Astrocyte of the spinal cord (primary cell): ENCODE results near the gene SEPHS1.
"Not testable (repeated sequence)": the region's sequence is repeated elsewhere in the genome, so short reads cannot be mapped to it uniquely, and the experiment has no call there.

Experiments
- DNase-seq: peaks from one replicate; pipeline ENCODE4 v3.0.0; 2011; ENCODE audit warnings: low read depth, low spot score
- H3K4me3 ChIP-seq: 2 replicates; pipeline ENCODE4 v1.5.1; 2011; ENCODE audit warnings: low read depth, mild to moderate bottlenecking, low read length, moderate library complexity
- CTCF ChIP-seq: IDR thresholded peaks from 2 replicates; pipeline ENCODE4 v1.5.1; 2012; ENCODE audit warnings: low read depth, mild to moderate bottlenecking, low read length, inconsistent platforms
- in situ Hi-C: cut with HindIII; loops from 2 replicates; pipeline ENCODE4 v1.10.0; 2017; ENCODE audit warnings: low sequenced_read_pairs

SEPHS1 gene

DNA sequence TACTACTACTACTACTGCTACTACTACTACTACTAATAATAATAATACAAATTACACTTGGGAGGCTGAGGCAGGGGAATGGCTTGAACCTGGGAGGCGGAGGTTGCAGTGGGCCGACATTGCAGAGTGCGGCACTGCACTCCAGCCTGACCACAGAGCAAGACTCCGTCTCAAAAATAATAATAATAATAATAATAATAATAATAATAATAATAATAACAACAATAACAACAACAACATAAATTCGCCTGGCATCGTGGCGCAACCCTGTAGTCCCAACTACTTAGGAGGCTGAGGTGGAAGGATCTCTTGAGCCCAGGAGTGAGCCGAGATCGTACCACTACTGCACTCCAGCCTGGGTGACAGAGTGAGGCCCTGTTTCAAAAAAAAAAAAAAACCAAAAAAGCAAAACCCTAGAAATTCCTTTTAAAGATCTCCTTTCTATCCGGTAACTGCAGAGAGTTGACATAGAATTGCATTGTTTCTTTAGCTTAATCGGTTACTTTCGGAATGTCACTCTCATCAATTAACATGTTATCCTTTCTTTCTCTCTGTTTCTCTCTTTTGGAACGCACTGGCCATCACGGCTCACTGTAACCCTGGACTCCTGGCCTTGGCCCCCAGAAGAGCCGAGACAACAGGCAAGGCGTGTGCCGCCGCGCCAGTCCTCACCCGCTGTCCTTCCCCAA lies 49.2 kb downstream of the SEPHS1 start:
- no peak for DNase-seq
- in situ Hi-C loops, result no loop called here
- TF ChIP-seq CTCF, result no peak
- H3K4me3 ChIP-seq, result peak overlapping the region; percentile 48

DNA sequence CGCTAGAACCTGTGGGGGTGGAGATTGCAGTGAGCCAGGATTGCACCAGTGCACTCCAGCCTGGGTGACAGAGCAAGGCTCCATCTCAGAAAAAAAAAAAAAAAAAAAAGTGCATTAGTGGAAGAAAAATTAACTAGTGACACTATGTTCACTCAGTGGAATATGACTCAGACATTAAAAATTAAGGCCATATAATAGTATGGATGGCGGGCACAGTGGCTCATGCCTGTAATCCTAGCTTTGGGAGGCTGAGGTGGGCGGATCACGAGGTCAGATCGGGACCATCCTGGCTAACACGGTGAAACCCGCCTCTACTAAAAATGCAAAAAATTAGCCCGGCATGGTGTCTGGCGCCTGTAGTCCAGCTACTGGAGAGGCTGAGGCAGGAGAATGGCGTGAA lies 51.6 kb downstream of the SEPHS1 start:
- in situ Hi-C loops, result no loop called here
- H3K4me3 ChIP-seq, result no peak overlapping the region
- DNase-seq, result no peak
- TF ChIP-seq CTCF, result no peak

DNA sequence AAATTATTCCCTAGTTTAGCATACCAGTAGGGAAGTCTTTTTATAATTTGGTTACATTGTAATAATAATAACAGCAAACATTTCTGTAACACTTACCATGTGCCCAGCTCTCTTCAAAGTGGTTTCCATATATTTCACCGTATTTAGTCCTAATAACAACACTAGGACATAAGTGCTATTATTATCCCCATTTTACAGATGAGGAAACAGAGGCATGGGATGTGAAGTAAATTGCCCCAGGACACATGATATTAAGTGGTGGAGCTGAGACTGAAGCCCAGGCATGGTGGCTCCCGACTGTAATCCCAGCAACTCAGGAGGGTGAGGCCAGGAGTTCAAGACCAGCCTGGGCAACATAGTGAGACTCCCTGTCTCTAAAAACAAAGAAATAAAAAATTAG lies 53.3 kb downstream of the SEPHS1 start:
- in situ Hi-C loops, result no loop called here
- no peak for DNase-seq
- no peak overlapping the region for H3K4me3 ChIP-seq
- no peak for TF ChIP-seq CTCF

GRCh38 chr10:13291821-13292773 lies 56.0 kb downstream of the SEPHS1 start:
- DNase-seq, result no peak
- no peak overlapping the region for H3K4me3 ChIP-seq
- TF ChIP-seq CTCF, result no peak
- in situ Hi-C loops, result no loop called here

DNA sequence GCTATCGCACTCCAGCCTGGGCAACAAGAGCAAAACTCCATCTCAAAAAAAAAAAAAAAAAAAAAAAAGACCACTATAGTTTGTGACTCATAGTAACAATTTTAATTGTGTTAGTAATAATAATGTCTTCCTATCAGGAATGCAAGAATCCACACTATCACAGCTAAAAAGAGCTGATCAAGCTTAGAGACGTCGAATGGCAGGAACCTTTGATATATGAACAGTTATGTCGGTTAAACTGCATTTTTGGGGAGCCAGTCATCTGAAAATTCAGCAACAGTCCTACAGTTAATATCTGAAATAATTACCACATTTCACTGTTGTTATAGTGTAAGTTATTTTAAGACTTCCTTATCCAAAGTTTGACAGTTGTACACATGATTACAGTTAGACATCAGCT lies 57.0 kb downstream of the SEPHS1 start:
- TF ChIP-seq CTCF, result no peak
- in situ Hi-C loops, result no loop called here
- H3K4me3 ChIP-seq, result no peak overlapping the region
- DNase-seq, result no peak

DNA sequence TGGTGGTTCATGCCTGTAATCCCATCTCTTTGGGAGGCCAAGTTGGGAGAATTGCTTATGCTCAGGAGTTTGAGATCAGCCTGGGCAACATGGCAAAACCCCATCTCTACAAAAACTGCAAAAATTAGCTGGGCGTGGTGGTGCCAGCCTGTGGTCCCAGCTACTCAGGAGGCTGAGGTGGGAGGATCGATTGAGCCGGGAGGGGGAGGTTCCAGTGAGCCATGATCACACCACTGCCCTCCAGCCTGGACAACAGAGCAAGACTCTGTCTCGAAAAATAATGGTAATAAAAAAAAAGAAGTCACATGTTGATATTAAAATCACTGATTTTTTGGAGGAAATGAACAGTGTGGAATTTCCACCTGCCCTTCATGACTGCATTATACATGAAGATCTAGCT lies 64.0 kb downstream of the SEPHS1 start:
- in situ Hi-C loops, result no loop called here
- no peak for TF ChIP-seq CTCF
- no peak overlapping the region for H3K4me3 ChIP-seq
- DNase-seq, result no peak

DNA sequence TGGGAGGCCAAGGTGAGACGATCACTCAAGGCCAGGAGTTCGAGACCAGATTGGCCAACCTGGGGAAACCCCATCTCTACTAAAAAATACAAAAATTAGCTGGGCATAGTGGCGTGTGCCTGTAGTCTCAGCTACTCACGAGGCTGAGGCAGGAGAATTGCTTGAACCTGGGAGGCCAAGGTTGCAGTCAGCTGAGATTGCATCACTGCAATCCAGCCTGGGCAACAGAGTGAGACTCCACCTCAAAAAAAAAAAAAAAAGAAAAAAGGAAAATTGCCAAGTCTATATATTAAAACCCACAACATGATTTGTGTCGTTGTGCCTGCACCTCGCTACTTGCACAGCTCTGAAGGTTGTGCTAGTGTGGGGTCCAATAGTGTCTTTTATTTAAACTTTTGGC lies 65.7 kb downstream of the SEPHS1 start:
- in situ Hi-C loops, H3K4me3 ChIP-seq, DNase-seq: not testable (repeated sequence)
